GM19397 (cell line): ENCODE data around the gene PAFAH1B1.

Source experiments
- ATAC-seq: cut with Tn5 transposase; IDR thresholded peaks from one replicate; pipeline ENCODE4 v1.9.1; 2021; ENCODE audit warnings: mild to moderate bottlenecking, moderate library complexity; ENCODE audit not compliant: unreplicated experiment

Gene PAFAH1B1

DNA sequence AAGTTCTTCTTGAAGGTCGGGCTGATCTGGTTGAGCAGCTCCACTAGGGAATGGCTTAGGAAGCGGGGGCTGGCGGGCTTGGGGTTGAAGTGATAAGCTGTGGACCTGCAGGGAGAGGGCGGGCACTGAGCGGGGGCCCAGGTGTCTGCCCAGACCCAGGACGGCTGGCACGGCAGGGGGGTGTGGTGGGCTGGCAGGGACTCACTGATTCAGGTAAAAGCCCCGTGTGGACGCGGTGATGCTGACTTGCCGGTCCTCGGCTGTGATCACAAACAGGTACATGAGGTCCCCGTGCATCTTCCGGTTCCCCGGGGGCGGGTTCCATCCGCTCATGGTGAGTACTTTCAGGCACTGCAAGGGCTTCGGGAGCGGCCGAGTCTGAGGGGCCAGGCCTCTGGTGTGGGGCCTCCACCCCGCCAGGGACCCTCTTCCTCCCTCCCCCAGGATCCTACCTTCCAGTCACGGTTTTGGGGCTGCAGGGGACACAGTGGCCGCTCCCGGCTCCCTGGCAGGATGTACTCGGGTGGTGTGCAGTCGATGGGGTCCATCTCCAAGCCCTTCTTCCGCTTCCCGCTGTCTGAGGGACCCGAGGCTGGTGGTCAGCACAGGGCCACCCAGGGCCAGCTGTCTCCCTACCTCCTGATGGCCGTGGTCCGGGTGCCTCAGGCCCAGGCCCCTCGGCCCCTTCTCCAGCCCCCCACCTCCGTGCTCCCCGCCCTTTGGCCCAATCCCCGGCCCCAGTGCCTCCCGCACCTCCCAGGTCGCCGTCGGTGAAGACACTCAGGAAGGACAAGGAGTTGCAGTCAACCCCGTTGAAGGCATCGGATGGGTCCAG is 107.9 kb downstream of the PAFAH1B1 start:
- no peak for ATAC-seq

- ATAC-seq = no peak
These were observed 108.7 kb downstream of the PAFAH1B1 start for GRCh38 chr17:2701996-2702741.

DNA sequence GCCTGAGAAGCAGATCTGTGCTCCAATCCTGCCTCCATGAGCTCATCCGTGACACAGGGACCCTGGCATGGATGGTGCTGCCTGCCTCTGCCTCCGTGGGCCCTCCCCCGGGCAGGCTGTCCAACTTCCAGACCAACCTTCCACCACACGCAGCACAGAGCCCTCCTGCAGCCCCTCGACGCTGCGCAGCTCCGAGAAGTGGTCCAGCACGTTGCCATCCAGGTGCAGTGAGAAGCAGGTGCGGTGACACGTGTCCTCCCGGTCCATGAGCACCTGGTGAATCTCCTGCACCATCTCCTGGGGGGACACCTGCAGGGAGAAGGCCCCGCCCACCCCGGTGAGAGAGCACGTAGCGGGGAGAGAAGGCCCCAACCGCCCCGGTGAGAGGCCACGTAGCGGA is 109.7 kb downstream of the PAFAH1B1 start:
- no peak for ATAC-seq

DNA sequence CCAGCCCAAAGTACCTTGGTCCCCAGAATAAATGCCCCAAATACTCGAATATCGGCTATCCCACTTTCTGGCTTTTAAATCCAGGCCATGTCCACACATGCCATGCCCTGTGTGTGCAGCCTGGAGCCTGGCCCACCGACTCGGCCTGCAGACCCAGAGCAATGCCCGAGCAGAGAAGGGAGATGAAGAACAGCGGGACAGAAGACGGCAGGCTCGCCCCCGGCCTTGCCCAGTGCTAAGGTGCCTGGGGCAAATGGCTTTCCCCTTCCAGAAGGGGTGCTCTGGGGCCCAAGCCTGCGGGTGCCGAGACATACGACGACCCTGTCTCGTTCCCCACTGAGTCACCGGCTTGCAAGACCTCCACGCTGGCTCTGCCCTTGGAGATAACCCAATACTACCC is 110.2 kb downstream of the PAFAH1B1 start:
- ATAC-seq = no peak

GRCh38 chr17:2704031-2704889 is 110.8 kb downstream of the PAFAH1B1 start:
- ATAC-seq = no peak

DNA sequence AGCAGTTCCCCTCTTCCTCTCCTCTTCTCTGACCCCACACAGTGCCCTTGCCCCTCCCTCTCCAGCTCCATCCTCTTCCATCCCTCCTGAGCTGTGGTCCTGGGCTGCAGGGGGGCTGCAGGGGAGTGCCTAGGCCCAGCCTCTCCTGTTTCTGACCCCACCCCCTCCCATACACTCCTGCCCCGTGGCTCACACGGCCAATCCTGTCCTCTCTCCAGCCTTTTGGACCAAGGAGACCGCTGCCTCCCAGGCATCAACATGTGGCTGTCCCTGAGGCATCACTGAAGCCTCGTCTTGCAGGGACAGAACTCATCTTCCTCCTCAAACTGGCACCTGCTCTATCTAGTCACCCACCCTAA is 111.4 kb downstream of the PAFAH1B1 start:
- ATAC-seq = no peak

- ATAC-seq = no peak
These were observed 111.8 kb downstream of the PAFAH1B1 start for GRCh38 chr17:2705263-2705662.

DNA sequence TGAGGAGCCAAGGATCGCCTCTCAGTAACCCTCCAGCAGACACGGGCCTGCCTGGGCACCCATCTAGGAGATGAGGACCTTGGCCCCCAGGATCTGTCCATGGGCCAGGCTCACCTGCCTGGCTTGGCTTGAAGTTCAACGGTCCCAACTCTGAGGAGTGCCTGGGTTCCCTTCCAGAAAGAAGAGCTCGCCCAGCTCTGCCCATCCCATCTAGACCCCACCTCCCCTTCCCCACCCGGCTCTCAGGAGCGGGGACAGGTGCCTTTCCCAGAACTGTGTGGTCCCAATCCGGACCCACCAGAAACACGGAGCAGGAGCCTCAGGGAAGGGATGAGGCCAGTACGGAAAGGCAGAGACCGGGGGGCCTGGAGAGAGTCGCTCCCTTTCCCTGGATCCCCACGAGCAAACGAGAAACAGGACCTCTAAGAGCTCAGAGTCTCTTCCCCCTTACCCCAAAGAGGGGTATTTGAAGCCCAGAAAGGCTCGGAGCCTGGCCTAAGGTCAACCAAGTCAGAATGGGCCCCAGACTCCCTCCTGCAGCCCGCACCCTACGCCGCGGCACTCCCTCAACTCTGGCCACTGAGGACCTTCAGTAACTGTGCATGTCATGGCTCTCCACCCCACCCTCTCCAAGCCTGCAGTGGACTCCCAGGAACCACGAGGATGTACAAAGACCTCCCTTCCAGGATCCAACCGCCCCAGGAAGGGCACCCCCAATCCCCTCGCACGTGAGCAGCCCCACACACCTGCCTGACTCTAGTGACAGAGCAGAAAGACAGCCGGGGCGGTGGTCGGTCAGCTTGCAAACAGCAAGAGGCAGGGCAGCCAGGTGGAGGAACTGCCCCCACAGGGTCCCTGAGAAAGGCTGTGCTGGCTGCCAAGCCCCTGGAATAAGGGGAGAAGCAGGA is 112.7 kb downstream of the PAFAH1B1 start:
- ATAC-seq = no peak

DNA sequence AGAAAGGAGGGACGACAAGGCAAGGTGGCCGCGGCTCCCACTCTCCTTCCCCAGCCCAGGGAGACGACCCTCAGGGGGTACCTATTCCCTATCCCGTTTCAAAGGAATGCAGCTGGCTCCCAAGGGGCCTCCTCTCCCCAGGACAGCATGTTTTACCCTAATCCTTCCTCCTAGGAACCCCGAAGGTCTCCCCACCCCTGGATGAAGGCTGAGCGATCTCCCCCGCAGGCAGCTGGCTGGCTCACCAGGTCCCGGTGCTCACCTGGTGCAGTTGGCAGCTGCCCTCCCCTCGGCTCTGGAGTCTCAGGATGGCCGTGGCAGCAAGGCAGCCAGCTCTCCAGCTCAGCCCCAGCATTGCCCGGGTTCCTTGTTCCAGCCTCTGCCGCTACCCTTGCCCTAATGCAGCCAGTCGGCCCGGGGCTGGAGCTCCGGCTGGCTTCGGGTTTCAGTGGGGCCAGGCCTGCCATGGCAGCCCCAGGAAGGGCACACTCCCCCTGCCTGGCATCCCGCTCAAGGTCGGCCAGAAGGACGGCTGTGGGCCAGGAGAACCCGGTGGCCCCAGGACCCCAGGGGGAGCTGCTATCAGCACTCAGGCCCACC is 113.6 kb downstream of the PAFAH1B1 start:
- no peak for ATAC-seq

DNA sequence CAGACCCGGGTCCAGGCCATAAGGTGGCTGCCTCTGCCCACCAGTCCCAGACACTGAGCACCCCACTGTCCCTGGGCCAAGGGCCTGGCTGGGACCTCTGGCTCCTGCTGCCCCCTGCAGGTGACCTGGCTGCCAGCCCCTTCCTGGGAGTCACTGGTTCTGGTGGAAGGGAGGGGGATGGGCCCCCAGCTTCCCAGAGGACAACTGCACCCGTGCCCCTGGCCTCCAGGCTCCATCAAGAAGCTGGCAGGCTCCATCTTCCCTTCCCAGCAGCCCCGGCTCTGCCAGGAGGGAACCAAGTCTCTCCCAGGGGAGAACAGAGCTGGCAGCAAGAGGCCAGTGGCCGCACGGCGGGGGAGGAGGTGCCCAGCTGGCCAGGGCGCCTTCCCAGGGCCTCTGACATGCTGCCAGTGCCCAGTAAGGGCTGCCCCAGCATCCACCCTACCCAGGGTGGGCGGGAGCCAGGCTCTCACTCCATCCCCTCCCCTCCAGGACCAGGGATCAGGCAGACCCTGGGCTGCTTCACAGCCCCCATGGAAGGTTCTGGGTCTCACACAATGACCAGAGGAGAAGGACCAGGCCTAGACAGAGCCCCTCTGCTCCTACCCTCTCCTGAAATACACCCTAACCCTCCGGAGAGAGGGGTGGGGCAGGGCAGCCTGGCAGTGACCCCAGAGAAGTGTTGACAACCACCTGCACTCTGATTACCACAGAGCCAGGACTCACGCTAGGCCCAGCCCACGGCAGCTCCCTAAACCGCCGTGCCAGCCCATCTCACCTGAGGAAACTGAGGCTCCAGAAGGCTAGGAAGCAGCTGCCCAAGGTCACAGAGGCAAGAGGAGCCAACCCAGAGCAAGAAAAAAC is 114.5 kb downstream of the PAFAH1B1 start:
- ATAC-seq = no peak

DNA sequence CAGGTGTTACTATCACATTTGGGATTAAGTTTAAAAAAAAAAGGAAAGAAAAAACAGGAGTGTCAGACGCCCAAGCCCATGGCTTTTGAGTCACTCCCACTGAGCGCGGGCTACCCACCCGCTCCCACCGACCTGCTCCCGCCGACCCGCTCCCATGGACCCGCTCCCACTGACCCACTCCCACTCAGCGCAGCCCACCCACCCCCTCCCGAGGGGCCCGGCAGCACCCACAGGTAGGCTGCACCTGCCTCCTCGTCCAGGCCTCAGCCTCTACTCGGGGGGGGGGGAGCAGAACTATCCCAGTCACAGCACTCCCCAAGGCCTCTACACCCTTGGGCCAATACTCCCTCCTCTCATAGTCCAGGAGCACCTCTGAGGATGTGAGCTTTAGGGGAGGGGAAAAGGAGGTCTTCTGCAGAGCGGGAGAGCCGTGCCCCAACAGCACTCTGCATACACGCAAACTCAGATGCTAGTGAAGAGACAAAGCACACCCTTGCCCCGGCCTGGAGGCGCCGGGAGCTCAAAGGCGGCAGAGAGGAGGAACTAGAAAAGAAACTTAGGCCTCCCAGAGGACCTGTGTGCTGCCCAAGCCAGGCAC is 115.2 kb downstream of the PAFAH1B1 start:
- no peak for ATAC-seq

DNA sequence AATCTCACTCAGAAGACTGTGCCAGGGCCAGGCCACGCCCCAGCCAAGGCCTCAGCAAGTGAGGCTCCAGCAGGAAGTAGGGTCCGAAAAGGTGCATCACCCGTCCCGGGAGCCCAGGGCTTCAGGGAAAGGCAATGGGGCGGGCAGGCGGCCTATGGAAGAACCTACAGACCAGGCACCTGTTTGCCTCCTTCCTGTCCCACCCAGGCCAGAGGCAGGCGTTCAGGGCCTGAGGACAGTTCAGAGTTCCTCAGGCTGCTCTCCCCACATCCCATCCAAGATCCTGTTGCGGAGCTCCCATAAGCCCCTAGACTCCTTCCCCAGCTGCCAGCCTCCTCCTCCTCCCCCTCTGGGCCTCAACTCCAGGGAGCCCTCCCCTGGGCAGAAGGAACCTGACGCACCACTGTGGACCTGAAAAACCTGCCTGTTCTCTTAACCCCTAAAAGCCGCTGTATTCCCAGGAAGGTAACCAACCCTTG is 115.8 kb downstream of the PAFAH1B1 start:
- no peak for ATAC-seq

- no peak for ATAC-seq
These were observed 116.8 kb downstream of the PAFAH1B1 start for GRCh38 chr17:2710071-2710802.

DNA sequence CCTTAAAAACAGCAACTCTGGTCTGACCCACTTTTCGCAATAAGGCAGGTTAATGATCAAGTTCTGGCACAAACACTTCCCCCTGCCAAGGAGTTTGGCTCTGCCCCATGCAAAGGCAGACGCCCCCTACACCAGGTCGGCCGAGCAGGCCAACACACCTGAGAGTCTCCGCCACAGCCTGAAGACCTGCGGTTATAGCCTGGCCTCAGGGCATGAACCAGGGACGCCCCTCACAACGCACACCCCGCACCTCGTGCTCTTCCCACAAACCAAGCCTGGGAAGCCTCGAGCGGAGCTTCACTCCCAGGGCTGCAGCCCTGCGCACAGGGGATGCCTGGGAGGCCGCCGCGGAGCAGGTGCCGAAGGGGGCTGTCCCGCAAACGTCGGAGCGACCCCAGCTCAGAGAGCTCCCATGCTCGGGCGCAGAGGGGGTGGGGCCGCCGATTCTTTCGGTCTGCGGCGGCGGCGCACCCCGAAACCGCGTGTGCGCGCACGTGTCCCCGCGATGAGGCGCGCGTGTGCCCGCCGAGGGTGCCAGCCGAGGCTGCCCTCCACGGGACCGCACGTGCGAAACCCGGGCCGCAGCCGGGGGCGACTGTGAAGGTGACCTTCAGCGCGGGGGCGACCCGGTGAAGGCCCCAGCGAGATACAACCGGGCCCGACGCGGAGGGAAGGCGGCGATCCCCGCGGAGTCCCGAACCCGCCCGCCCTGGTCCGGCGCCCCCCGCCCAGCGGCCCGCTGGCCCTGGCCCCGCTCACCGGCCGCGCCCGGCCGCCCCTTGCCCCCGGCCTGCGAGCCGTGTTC is 117.6 kb downstream of the PAFAH1B1 start:
- ATAC-seq = peak; percentile 28

GRCh38 chr17:2711608-2712299 is 118.3 kb downstream of the PAFAH1B1 start, which contains the start of gene CLUH:
TSS of gene CLUH (minus strand) at chr17:2711764. CDS start at chr17:2711661, 103 bp downstream.
- peak; percentile 76 for ATAC-seq
